ENCODE results near the gene SFT2D2.

GRCh38 chr1:168220470-168220871 lies 5.3 kb upstream of the SFT2D2 start:
- TF ChIP-seq POLR2AphosphoS5 (IDR thresholded peaks at IDR 0.05) (no peak), EP300 (IDR thresholded peaks at IDR 0.05) (no peak)

All from stomach (tissue), 4 donors.